PC-3 (cell line): ENCODE data around the gene ENTPD1. TPM values are rescaled to one million over a fixed set of nuclear protein-coding genes. Genes with fewer than 3 reads are reported as not detected.

Source experiments
- ATAC-seq: fragments of 200-7000 bp; cut with Tn5 transposase; 2 replicates; pipeline ENCODE4 v1.9.1; 2020; ENCODE audit warnings: mild to moderate bottlenecking, moderate library complexity
- BruUV-seq: library from RNA; stranded (reverse); fragments of 400-500 nt; replicated peaks from 2 replicates; lab custom pipeline; 2021; lab: Mats Ljungman, UMichigan
- CTCF ChIA-PET: fragments of 300-600 bp; sonication (Branson Sonifier 250); formaldehyde crosslinking; loops from one replicate; lab custom pipeline; 2022; ENCODE audit warnings: antibody characterized with exemption; lab: Charles Lee
- POLR2A ChIA-PET: fragments of 300-600 bp; sonication (Branson Sonifier 250); formaldehyde crosslinking; loops from one replicate; lab custom pipeline; 2022; ENCODE audit warnings: antibody characterized with exemption; ENCODE audit not compliant: unreplicated experiment; lab: Charles Lee
- DNase-seq: peaks from one replicate; pipeline ENCODE4 v3.0.0-alpha.2; 2015
- H2AFZ ChIP-seq: fragments of 300-600 bp; sonication (generic); 2 replicates; pipeline ENCODE4 v1.6.0; 2016; ENCODE audit warnings: antibody characterized with exemption, low read length
- H3F3A ChIP-seq: fragments of 300-600 bp; sonication (generic); one replicate; pipeline ENCODE4 v1.6.0; 2017; ENCODE audit warnings: antibody characterized with exemption, low read length, control low read depth, mild to moderate bottlenecking; ENCODE audit not compliant: unreplicated experiment
- H3K27ac ChIP-seq: fragments of 300-600 bp; sonication (generic); 2 replicates; pipeline ENCODE4 v1.5.1; 2016; ENCODE audit warnings: mild to moderate bottlenecking, low read length
- H3K27me3 ChIP-seq: fragments of 300-600 bp; sonication (generic); 2 replicates; pipeline ENCODE4 v1.6.1; 2016; ENCODE audit warnings: low read length, mixed read lengths
- H3K36me3 ChIP-seq: fragments of 300-600 bp; sonication (generic); 2 replicates; pipeline ENCODE4 v1.6.1; 2016; ENCODE audit warnings: low read depth, mixed run types, low read length, mixed read lengths
- H3K4me1 ChIP-seq: fragments of 300-600 bp; sonication (generic); 2 replicates; pipeline ENCODE4 v1.5.1; 2016; ENCODE audit warnings: low read length; ENCODE audit not compliant: insufficient read depth
- H3K4me2 ChIP-seq: fragments of 300-600 bp; sonication (generic); 2 replicates; pipeline ENCODE4 v1.6.0; 2016; ENCODE audit warnings: low read length
- H3K4me3 ChIP-seq: fragments of 300-600 bp; sonication (generic); 2 replicates; pipeline ENCODE4 v1.5.1; 2016; ENCODE audit warnings: mild to moderate bottlenecking, low read length, mixed read lengths
- H3K79me2 ChIP-seq: fragments of 300-600 bp; sonication (generic); 2 replicates; pipeline ENCODE4 v1.6.1; 2017; ENCODE audit warnings: low read length, mixed read lengths
- H3K9ac ChIP-seq: fragments of 300-600 bp; sonication (generic); 2 replicates; pipeline ENCODE4 v1.6.0; 2016; ENCODE audit warnings: mild to moderate bottlenecking, low read length
- H3K9me2 ChIP-seq: fragments of 300-600 bp; sonication (generic); replicated peaks from 2 replicates; pipeline ENCODE4 v1.6.1; 2016; ENCODE audit warnings: mixed run types, low read length, mixed read lengths
- H3K9me3 ChIP-seq: fragments of 300-600 bp; sonication (generic); 2 replicates; pipeline ENCODE4 v1.6.1; 2016; ENCODE audit warnings: low read length, mixed read lengths
- H4K20me1 ChIP-seq: fragments of 300-600 bp; sonication (generic); 2 replicates; pipeline ENCODE4 v1.6.1; 2016; ENCODE audit warnings: low read length, mixed read lengths
- EZH2 ChIP-seq: fragments of 300-600 bp; sonication (generic); IDR thresholded peaks from one replicate; pipeline ENCODE4 v1.6.1; 2017; ENCODE audit warnings: antibody characterized with exemption, mild to moderate bottlenecking, low read length; ENCODE audit not compliant: unreplicated experiment
- EZH2phosphoT487 ChIP-seq: fragments of 300-600 bp; sonication (generic); IDR thresholded peaks from 2 replicates; pipeline ENCODE4 v1.6.1; 2018; ENCODE audit warnings: mild to moderate bottlenecking, antibody characterized with exemption, low read length, borderline replicate concordance
- intact Hi-C: fragments of 100-400 bp; cut with micrococcal nuclease; formaldehyde crosslinking; loops from 2 replicates; pipeline ENCODE4 v1.9.0; 2023
- total RNA-seq: library from RNA; depleted of rRNA; stranded (reverse); fragments of >200 nt; gene quantifications from 2 replicates; pipeline ENCODE4 v1.2.3, GENCODE V29; 2014
- TF ChIP-seq, protein P1 (sequence below): fragments of 300-600 bp; sonication (generic); conservative IDR thresholded peaks from 2 replicates; pipeline ENCODE4 v1.5.1; 2017; ENCODE audit warnings: antibody characterized with exemption, low read depth, mild to moderate bottlenecking, low read length

ENTPD1 gene
- total RNA-seq, 1 experiment from 2014 or later = not detected

DNA sequence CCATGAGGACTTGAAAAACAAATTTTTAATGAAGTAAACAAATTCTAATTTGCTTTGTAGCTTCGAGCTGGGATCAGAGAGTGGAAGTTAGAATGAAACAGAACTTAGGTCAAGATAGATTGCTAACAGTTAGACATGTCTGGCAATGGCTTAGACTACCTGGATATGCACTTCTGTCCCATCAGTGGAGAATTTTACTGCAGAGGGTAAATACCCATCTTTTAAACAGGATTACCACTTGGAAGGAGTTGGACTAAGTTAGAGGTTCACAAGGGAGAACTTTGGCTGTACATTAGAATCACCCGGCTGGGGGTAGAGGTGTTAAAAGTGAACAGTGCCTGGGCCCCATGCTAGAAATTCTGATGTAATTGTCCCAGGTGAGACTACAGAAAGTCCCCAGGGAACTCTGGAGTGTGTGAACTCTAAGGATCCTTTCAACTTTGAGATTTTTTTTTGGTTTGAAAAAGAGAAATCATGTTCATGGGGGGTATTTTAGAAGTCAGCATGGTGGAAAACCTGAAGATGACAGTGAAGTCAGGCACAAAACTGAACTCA, 35.5 kb downstream of the ENTPD1 start:
- no peaks in the 10 kb centered on the region for H3K9me3 ChIP-seq
- no peak for DNase-seq
- H3K27me3 ChIP-seq = no peaks in the 10 kb centered on the region
- no peaks in the 10 kb centered on the region for H3K9me2 ChIP-seq
- ChIA-PET CTCF (no interaction called here), POLR2A (no interaction called here)
- H3K36me3 ChIP-seq = no peaks in the 10 kb centered on the region
- no peak overlapping the region for H3K4me2 ChIP-seq
- ATAC-seq = no peak
- no peak overlapping the region for H3K4me3 ChIP-seq
- no peaks in the 10 kb centered on the region for H4K20me1 ChIP-seq
- intact Hi-C loops = no loop called here
- no peak overlapping the region for H3K27ac ChIP-seq
- peaks cover 13% of the 10 kb centered on the region for H3K4me1 ChIP-seq
- TF ChIP-seq EZH2 (no peak), EZH2phosphoT487 (no peak)
- TF ChIP-seq, protein P1, sequence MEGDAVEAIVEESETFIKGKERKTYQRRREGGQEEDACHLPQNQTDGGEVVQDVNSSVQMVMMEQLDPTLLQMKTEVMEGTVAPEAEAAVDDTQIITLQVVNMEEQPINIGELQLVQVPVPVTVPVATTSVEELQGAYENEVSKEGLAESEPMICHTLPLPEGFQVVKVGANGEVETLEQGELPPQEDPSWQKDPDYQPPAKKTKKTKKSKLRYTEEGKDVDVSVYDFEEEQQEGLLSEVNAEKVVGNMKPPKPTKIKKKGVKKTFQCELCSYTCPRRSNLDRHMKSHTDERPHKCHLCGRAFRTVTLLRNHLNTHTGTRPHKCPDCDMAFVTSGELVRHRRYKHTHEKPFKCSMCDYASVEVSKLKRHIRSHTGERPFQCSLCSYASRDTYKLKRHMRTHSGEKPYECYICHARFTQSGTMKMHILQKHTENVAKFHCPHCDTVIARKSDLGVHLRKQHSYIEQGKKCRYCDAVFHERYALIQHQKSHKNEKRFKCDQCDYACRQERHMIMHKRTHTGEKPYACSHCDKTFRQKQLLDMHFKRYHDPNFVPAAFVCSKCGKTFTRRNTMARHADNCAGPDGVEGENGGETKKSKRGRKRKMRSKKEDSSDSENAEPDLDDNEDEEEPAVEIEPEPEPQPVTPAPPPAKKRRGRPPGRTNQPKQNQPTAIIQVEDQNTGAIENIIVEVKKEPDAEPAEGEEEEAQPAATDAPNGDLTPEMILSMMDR = no peak
- H3K9ac ChIP-seq = no peak overlapping the region
- no peaks in the 10 kb centered on the region for H3K79me2 ChIP-seq
- no peaks in the 10 kb centered on the region for H3F3A ChIP-seq
- BruUV-seq = no TSS peak
- no peak overlapping the region for H2AFZ ChIP-seq

DNA sequence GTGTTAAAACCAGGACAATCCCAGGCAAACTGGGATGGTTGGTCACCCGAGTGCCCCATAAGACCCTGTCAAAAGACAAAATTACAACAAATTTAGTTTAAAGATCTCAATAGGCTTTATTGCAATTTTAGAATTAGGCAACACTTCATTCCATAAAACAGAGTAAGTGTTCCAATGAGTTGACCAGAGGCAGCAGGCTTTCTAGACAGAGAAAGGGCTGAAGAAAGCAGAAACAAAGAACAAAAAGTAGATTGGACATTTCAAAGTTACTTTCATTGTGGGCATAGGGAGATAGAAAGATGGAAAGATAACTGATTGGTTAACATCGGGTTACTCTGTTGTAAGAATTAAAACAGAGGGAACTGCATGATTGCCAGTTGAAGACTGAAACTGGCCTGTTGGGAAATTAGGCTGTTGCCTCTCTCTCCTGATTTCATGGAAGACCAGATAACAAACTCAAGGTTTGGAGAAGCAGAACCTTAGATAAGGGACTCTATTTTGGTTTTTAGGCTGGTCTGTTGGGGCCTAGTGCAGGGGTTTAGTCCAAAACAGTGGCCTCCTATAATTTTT, 36.3 kb downstream of the ENTPD1 start:
- H3F3A ChIP-seq = no peaks in the 10 kb centered on the region
- BruUV-seq = no TSS peak
- CTCF ChIA-PET = no interaction called here
- H3K79me2 ChIP-seq = no peaks in the 10 kb centered on the region
- H4K20me1 ChIP-seq = no peaks in the 10 kb centered on the region
- no peaks in the 10 kb centered on the region for H3K36me3 ChIP-seq
- intact Hi-C loops = no loop called here
- no peak for TF ChIP-seq EZH2
- TF ChIP-seq, protein P1 = no peak
- no peak for TF ChIP-seq EZH2phosphoT487
- H2AFZ ChIP-seq = no peak overlapping the region
- POLR2A ChIA-PET = no interaction called here
- no peaks in the 10 kb centered on the region for H3K27me3 ChIP-seq
- H3K4me3 ChIP-seq = no peak overlapping the region
- no peak overlapping the region for H3K4me2 ChIP-seq
- ATAC-seq = no peak
- no peaks in the 10 kb centered on the region for H3K9me3 ChIP-seq
- no peaks in the 10 kb centered on the region for H3K9me2 ChIP-seq
- DNase-seq = no peak
- H3K9ac ChIP-seq = no peak overlapping the region
- no peak overlapping the region for H3K27ac ChIP-seq
- H3K4me1 ChIP-seq = peaks cover 13% of the 10 kb centered on the region

DNA sequence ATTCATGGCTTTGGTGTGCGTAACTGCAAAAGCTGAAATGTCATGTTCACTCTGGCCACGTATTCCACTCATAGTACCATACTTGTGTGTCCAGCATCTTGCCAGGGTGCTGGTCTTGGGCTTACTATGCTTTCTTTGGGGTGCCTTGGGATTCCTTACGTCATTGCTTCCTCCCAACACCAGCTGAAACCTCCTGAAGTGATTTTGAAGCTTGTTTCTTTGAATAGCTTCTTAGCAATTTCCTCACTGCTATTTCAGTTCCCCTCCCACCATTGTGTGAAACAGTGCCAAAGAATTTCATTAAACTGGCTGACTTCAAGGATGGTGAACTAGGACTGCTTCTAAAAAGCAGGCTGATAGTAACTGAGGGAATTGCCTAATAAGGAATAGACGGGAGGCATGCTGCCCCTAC, 36.9 kb downstream of the ENTPD1 start:
- Histone ChIP-seq H3K9me2 (no peaks in the 10 kb centered on the region), H3F3A (no peaks in the 10 kb centered on the region), H3K36me3 (no peaks in the 10 kb centered on the region), H3K27ac (no peak overlapping the region), H3K9ac (no peak overlapping the region), H3K4me1 (peaks cover 13% of the 10 kb centered on the region), H3K4me3 (no peak overlapping the region), H2AFZ (no peak overlapping the region), H3K27me3 (no peaks in the 10 kb centered on the region), H3K79me2 (no peaks in the 10 kb centered on the region), H3K9me3 (no peaks in the 10 kb centered on the region), H3K4me2 (no peak overlapping the region), H4K20me1 (no peaks in the 10 kb centered on the region)
- ChIA-PET POLR2A (no interaction called here), CTCF (no interaction called here)
- no TSS peak for BruUV-seq
- TF ChIP-seq EZH2phosphoT487 (no peak), EZH2 (no peak)
- TF ChIP-seq, protein P1 = no peak
- intact Hi-C loops = no loop called here
- DNase-seq (no peak), ATAC-seq (no peak)
